Cardiac muscle cell (in vitro differentiated cells and primary cell): Measurements from ENCODE around the gene ARID2. TPM values are rescaled to one million over a fixed set of nuclear protein-coding genes. Genes with fewer than 3 reads are reported as not detected.

Experiments used
- DNase-seq, 2 donors: peaks; one replicate each; pipeline versions ENCODE4 v3.0.0 to v3.0.0-alpha.2; 2010 to 2017; ENCODE audit warnings: low read depth in 1 of 2, low spot score in 1 of 2
- H3K27ac ChIP-seq: fragments of 200-600 bp; sonication (generic); 2 replicates; pipeline ENCODE4 v1.5.1; 2016
- H3K27me3 ChIP-seq: fragments of 200-600 bp; sonication (generic); 2 replicates; pipeline ENCODE4 v1.6.0; 2016; ENCODE audit warnings: control low read depth
- H3K36me3 ChIP-seq: fragments of 200-600 bp; sonication (generic); 2 replicates; pipeline ENCODE4 v1.5.1; 2016; ENCODE audit warnings: control low read depth
- H3K4me1 ChIP-seq: fragments of 200-600 bp; sonication (generic); 2 replicates; pipeline ENCODE4 v1.8.1; 2017; ENCODE audit warnings: low read depth, mild to moderate bottlenecking, mixed run types
- H3K4me3 ChIP-seq: fragments of 200-600 bp; sonication (generic); 2 replicates; pipeline ENCODE4 v1.5.1; 2016; ENCODE audit warnings: mild to moderate bottlenecking
- H3K9me3 ChIP-seq: fragments of 200-600 bp; sonication (generic); 2 replicates; pipeline ENCODE4 v1.5.1; 2017; ENCODE audit warnings: low read depth, mild to moderate bottlenecking, control low read depth
- polyA plus RNA-seq: library from polyadenylated mRNA; unstranded; fragments of >200 nt; fragmentation: Nextera tagmentation; extraction: Ambion mirVana; gene quantifications from 2 replicates; pipeline ENCODE4 v1.2.1, GENCODE V29; 2016
- total RNA-seq: library from RNA; depleted of rRNA; stranded (reverse); fragments of >200 nt; gene quantifications from 2 replicates; pipeline ENCODE4 v1.2.3, GENCODE V29; 2016
- TF ChIP-seq, protein P1 (sequence below): IDR thresholded peaks from 2 replicates; pipeline ENCODE4 v1.5.1; 2012; ENCODE audit warnings: low read depth, mild to moderate bottlenecking, low read length

The ARID2 gene
- total and polyA plus RNA-seq, 2 experiments from 2014 or later = 17.3 to 40.3 TPM

DNA sequence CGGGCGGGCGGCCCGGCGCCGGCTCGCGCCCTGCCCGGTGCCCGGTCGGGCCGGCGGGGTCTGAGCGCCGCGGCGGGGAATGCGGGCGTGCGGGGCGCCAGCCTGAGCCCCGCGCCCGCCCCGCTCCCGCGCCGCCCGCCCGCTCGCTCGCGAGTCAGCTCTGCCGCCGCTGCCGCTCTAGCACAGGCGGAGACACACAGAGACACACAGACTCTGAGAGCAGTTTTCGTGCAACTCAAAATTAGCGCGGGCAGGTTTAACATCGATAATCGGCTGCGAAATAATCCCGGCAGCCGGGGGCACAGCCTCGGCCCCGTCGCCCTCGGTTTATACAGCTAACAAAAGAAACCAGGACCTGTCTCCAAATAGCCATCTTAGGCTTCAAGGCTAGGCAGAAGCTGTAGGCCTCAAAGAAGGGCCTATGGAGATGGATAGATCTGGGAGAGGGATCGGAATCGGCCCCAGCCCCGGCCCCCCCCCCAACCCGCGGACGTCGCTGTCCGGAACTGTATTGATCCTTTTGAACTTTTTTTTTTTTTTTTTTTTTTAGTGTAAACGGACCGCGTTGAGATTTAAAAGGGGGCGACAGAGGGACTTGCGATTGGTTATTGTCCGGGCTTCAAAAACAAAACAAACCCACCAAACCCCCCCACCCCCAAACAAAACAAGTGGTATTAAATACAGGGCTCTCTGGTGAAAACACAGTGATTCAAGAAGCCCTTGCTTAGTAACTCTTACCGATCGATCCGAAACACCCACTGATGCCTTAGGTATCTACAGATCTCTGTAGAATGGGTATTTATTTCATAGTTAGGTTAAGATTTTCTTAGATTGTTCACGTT is 1.1 kb downstream of the ARID2 start:
- Histone ChIP-seq H3K9me3 (no peaks in the 10 kb centered on the region), H3K4me1 (peaks cover 27% of the 10 kb centered on the region), H3K27me3 (no peaks in the 10 kb centered on the region), H3K36me3 (no peaks in the 10 kb centered on the region), H3K27ac (peak overlapping the region; percentile 98), H3K4me3 (peak overlapping the region; percentile 73)
- TF ChIP-seq, protein P1, sequence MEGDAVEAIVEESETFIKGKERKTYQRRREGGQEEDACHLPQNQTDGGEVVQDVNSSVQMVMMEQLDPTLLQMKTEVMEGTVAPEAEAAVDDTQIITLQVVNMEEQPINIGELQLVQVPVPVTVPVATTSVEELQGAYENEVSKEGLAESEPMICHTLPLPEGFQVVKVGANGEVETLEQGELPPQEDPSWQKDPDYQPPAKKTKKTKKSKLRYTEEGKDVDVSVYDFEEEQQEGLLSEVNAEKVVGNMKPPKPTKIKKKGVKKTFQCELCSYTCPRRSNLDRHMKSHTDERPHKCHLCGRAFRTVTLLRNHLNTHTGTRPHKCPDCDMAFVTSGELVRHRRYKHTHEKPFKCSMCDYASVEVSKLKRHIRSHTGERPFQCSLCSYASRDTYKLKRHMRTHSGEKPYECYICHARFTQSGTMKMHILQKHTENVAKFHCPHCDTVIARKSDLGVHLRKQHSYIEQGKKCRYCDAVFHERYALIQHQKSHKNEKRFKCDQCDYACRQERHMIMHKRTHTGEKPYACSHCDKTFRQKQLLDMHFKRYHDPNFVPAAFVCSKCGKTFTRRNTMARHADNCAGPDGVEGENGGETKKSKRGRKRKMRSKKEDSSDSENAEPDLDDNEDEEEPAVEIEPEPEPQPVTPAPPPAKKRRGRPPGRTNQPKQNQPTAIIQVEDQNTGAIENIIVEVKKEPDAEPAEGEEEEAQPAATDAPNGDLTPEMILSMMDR = no peak
- DNase-seq = peak; percentile 52 to 74

DNA sequence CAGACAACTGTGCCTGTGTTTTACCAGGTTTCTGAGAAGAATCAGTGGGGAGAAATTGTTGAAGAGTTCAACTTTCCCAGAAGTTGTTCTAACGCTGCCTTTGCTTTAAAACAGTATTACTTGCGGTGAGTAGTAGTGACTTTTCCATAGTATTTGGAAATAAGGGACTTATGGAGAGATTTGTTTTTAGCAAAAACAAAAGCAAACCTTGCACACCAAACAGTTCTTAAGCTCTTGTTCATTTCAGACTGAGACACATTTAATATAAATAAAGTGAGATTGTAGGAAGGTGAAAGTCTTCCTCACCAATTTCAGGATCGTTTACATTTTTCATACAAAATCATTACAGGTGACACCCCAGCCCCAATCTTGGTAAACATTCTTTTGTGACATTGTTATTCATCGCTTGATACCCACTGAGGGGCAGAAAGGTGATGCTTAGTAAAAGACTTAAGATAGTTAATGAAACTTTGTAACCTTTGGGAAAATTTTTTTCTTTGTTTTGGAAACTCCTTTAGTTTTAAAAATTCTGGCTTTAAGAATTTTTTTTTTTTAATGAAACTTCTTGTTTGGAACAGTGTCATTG is 1.8 kb downstream of the ARID2 start:
- Histone ChIP-seq H3K4me3 (peak overlapping the region; percentile 73), H3K4me1 (peaks cover 27% of the 10 kb centered on the region), H3K27ac (peak overlapping the region; percentile 98), H3K27me3 (no peaks in the 10 kb centered on the region), H3K36me3 (no peaks in the 10 kb centered on the region), H3K9me3 (no peaks in the 10 kb centered on the region)
- DNase-seq = peak in 1 of 2 donors; percentile 17
- TF ChIP-seq, protein P1 = no peak

DNA sequence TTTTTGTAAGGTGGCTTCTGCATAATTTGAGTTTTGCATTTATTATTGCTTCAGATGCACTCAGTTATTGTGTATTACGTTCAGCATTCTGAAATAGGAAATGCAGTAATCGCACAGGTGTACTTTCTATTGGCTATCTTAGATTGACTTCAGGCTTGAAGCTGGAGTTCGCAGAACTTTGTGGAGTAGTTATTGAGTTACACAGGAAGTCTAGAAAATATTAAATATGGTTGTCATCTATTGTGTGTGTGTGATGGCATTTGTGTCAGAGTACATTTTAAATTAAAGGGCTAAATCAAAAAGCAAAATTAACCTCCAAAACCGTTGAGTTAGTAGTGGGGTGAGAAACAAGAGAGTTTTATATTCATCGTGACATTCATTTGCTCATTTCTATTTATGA is 2.7 kb downstream of the ARID2 start:
- TF ChIP-seq, protein P1 = no peak
- Histone ChIP-seq H3K36me3 (no peaks in the 10 kb centered on the region), H3K27ac (peak overlapping the region; percentile 98), H3K4me1 (peaks cover 27% of the 10 kb centered on the region), H3K27me3 (no peaks in the 10 kb centered on the region), H3K4me3 (peak overlapping the region; percentile 73), H3K9me3 (no peaks in the 10 kb centered on the region)
- no peak for DNase-seq

GRCh38 chr12:45732936-45733335 is 3.4 kb downstream of the ARID2 start:
- Histone ChIP-seq H3K27me3 (no peaks in the 10 kb centered on the region), H3K9me3 (no peaks in the 10 kb centered on the region), H3K4me3 (peak overlapping the region; percentile 73), H3K27ac (peak overlapping the region; percentile 98), H3K36me3 (no peaks in the 10 kb centered on the region), H3K4me1 (peaks cover 27% of the 10 kb centered on the region)
- DNase-seq = peak in 1 of 2 donors; percentile 23
- TF ChIP-seq, protein P1 = no peak

DNA sequence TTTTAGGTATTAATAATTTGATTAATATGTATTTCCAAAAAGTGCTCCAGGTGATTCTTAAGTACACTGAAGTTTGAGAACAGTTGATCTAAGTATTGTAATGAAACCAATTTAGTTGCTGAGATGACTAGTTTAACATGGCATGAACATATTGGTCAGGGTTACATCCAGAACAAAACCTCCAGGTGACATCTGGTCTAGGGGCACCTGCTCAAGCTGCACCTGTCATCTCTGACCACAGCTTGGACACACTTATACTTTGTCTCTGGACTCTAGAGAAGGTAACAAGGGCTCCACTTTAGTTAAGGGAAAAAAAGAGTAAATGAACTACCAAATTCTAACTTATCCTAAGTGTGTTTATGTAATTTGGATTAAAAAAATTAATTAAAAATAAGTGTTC is 8.1 kb downstream of the ARID2 start:
- Histone ChIP-seq H3K27me3 (no peaks in the 10 kb centered on the region), H3K36me3 (no peaks in the 10 kb centered on the region), H3K9me3 (no peaks in the 10 kb centered on the region), H3K4me3 (no peak overlapping the region), H3K4me1 (peaks cover 15% of the 10 kb centered on the region), H3K27ac (no peak overlapping the region)
- no peak for DNase-seq
- TF ChIP-seq, protein P1 = no peak
